Activated naive CD8-positive, alpha-beta T cell (primary cell): ENCODE data around the gene TRIM39.
A peak's percentile ranks its signal among the peaks of the same experiment; 100 is the strongest.

ENCODE experiments used
- H3K27ac Mint-ChIP-seq: one replicate; pipeline ENCODE4 v1.8.0; 2021; ENCODE audit warnings: mixed read lengths
- H3K27me3 Mint-ChIP-seq: one replicate; pipeline ENCODE4 v1.8.0; 2021; ENCODE audit warnings: mixed read lengths
- H3K36me3 Mint-ChIP-seq: one replicate; pipeline ENCODE4 v1.8.0; 2021; ENCODE audit warnings: mixed read lengths
- H3K4me1 Mint-ChIP-seq: one replicate; pipeline ENCODE4 v1.8.0; 2021; ENCODE audit warnings: low read depth, mixed read lengths
- H3K4me3 Mint-ChIP-seq: one replicate; pipeline ENCODE4 v1.8.0; 2021; ENCODE audit warnings: mild to moderate bottlenecking, mixed read lengths
- H3K9me3 Mint-ChIP-seq: one replicate; pipeline ENCODE4 v1.8.0; 2021; ENCODE audit warnings: low read depth, mixed read lengths

Gene TRIM39

DNA sequence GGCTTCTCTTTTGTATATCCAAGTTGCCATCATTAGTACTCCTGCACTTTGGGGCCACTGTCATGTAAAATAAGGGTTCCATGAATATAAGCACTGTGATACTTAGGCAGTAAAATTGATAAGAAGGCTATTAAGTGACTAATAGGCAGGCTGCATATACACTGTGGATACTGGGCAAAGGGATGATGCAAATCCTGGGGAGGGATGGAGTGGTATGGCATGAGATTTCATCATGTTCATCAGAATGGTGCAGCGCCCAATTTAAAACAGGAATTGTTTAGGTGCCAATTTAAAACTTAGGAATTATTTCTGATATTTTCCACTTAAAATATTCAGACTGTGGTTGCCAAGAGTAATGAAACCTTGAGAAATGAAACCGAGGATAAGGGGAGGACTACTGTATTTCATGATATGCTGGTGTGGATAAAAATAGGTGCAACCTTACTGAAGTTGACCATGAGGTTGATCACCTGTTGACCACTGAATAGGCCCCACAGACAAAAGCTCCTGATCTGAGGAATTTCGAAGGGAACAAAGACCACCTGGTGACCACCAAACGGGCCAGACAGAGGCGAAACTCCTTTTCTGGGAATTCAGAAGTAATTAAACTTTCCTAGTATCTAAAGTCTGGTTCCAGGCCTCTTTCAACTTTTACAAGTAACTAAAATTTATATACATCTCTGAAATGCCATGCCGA, 4.9 kb upstream of the TRIM39 start:
- peak overlapping the region; percentile 96 for H3K4me3 Mint-ChIP-seq
- H3K9me3 Mint-ChIP-seq: no peaks in the 10 kb centered on the region
- peaks cover 78% of the 10 kb centered on the region for H3K4me1 Mint-ChIP-seq
- no peaks in the 10 kb centered on the region for H3K27me3 Mint-ChIP-seq
- peaks cover 9% of the 10 kb centered on the region for H3K36me3 Mint-ChIP-seq
- H3K27ac Mint-ChIP-seq: peak overlapping the region; percentile 70

DNA sequence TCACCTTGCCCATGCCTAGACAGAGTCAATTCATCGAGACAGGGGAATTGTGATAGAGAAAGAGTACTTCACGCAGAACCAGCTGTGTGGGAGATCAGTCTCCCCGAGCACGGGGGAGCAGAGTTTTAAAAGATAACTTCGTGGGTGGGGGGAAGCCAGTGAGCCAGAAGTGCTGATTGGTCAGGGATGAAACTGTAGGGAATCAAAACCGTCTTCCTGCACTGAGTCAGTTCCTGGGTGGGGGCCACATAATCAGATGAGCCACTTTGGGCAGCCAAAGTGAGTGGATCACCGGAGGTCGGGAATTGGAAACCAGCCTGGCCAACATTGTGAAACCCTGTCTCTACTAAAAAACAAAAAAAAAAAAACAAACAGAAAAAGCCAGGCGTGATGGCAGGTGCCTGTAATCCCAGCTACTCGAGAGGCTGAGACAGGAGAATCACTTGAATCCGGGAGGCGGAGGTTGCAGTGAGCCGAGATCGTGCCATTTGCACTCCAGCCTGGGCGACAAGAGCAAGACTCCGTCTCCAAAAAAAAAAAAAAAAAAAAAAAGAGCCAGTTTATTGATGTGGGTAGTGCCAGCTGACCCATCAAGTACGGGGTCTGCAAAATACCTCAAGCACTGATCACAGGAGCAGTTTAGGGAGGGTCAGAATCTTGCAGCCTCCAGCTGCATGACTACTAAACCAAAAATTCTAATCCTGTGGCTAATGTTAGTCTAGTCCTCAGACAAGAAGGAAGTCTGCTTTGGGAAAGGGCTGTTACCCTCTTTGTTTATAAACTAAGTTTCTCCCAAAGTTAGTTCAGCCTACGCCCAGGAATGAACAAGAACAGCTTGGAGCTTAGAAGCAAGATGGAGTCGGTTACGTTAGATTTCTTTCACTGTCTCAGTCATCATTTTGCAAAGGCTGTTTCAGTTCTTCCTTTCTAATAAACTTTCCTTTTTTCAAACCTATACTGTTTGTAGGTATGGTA, 3.9 kb upstream of the TRIM39 start:
- Mint-ChIP-seq H3K27ac (peak overlapping the region; percentile 70), H3K36me3 (peaks cover 9% of the 10 kb centered on the region), H3K9me3 (no peaks in the 10 kb centered on the region), H3K4me1 (peaks cover 79% of the 10 kb centered on the region), H3K4me3 (peak overlapping the region; percentile 96), H3K27me3 (no peaks in the 10 kb centered on the region)

GRCh38 chr6:30323806-30324205, 2.9 kb upstream of the TRIM39 start:
- Mint-ChIP-seq H3K4me1 (peaks cover 78% of the 10 kb centered on the region), H3K36me3 (peaks cover 6% of the 10 kb centered on the region), H3K9me3 (no peaks in the 10 kb centered on the region), H3K4me3 (peak overlapping the region; percentile 96), H3K27ac (peak overlapping the region; percentile 58), H3K27me3 (no peaks in the 10 kb centered on the region)

DNA sequence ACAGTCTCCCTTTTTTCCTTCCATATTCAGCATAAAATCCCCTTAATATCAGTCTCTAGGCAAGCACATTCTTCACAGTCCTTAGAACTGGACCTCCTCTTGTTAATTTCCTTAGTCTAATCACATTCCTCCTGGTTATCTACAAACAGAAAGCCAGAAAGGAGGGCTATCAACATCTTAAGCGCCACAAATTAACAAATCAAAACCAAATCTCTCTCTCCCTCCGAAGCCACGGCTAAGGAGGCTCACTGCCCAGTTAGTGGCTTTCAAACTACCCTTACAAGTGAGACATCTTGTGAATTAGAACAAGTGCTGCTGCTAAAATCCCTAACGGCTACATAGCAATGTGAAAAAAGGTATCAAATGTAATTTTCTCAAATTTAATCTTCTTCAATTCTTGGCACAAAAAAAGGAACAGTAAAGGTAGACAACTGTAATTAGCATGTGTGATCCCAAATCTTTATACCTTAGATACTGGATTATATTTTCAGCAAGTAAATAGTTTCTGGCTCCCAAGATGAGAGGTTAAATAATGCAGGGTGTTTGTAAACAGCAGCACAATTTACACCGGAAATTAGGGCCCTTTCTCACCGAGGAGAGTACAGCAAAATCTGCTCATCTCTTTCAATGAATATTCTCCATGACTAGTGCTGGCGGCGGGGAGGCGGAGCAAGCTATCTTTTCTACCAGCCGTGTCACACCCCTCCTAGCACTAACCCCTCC, 1.4 kb upstream of the TRIM39 start:
- Mint-ChIP-seq H3K27me3 (no peaks in the 10 kb centered on the region), H3K36me3 (peaks cover 12% of the 10 kb centered on the region), H3K27ac (peak overlapping the region; percentile 99), H3K4me3 (peak overlapping the region; percentile 96), H3K4me1 (peaks cover 69% of the 10 kb centered on the region), H3K9me3 (no peaks in the 10 kb centered on the region)

DNA sequence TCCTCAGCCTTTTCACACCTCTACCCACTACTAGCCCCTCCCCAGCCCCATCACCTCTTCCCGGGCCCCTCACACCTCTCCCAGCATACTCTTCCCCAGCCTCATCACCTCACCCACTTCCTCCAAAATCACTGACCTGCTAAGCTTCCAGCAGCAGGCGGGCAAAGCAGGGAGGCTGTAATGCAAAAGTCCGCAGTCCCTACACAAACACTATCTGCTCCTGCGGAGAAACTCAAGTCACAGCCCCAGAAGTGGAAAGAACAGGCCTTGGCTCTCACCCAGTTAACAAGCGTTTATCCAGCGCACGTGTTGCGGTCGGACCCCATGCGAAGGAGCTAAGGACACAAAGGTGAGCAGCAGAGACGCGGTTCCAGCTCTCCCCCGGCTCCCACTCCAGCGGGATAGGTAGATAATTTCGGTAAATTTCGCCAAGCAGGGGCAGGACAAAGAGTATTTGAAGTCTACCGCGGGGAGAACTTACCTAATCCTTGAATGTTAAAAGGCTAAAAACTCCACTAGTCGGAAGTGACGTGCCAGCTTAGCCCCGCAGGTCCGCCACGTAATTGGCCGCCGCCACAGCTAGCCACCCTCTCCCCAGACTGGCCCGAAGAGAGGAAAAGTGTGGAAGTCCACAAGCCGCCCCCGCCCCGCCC, 728 bp upstream of the TRIM39 start:
- no peaks in the 10 kb centered on the region for H3K9me3 Mint-ChIP-seq
- peak overlapping the region; percentile 96 for H3K4me3 Mint-ChIP-seq
- peak overlapping the region; percentile 99 for H3K27ac Mint-ChIP-seq
- peaks cover 64% of the 10 kb centered on the region for H3K4me1 Mint-ChIP-seq
- H3K36me3 Mint-ChIP-seq: peaks cover 13% of the 10 kb centered on the region
- no peaks in the 10 kb centered on the region for H3K27me3 Mint-ChIP-seq

GRCh38 chr6:30327232-30327746, 562 bp downstream of the TRIM39 start:
- H3K36me3 Mint-ChIP-seq: peaks cover 16% of the 10 kb centered on the region
- H3K4me1 Mint-ChIP-seq: peaks cover 52% of the 10 kb centered on the region
- H3K27ac Mint-ChIP-seq: peak overlapping the region; percentile 94
- no peaks in the 10 kb centered on the region for H3K9me3 Mint-ChIP-seq
- H3K4me3 Mint-ChIP-seq: peak overlapping the region; percentile 96
- no peaks in the 10 kb centered on the region for H3K27me3 Mint-ChIP-seq

- Mint-ChIP-seq H3K27me3 (no peaks in the 10 kb centered on the region), H3K27ac (no peak overlapping the region), H3K9me3 (no peaks in the 10 kb centered on the region), H3K36me3 (peaks cover 12% of the 10 kb centered on the region), H3K4me3 (peak overlapping the region; percentile 96), H3K4me1 (peaks cover 40% of the 10 kb centered on the region)
These were observed 1.7 kb downstream of the TRIM39 start for GRCh38 chr6:30328397-30328796.

GRCh38 chr6:30329331-30329730, 2.6 kb downstream of the TRIM39 start:
- no peaks in the 10 kb centered on the region for H3K27me3 Mint-ChIP-seq
- H3K4me1 Mint-ChIP-seq: peaks cover 31% of the 10 kb centered on the region
- no peak overlapping the region for H3K27ac Mint-ChIP-seq
- H3K36me3 Mint-ChIP-seq: peaks cover 12% of the 10 kb centered on the region
- H3K4me3 Mint-ChIP-seq: no peak overlapping the region
- no peaks in the 10 kb centered on the region for H3K9me3 Mint-ChIP-seq

GRCh38 chr6:30331981-30332380, 5.3 kb downstream of the TRIM39 start:
- no peaks in the 10 kb centered on the region for H3K27me3 Mint-ChIP-seq
- peaks cover 18% of the 10 kb centered on the region for H3K4me1 Mint-ChIP-seq
- H3K4me3 Mint-ChIP-seq: no peak overlapping the region
- H3K27ac Mint-ChIP-seq: no peak overlapping the region
- no peaks in the 10 kb centered on the region for H3K9me3 Mint-ChIP-seq
- peaks cover 18% of the 10 kb centered on the region for H3K36me3 Mint-ChIP-seq

DNA sequence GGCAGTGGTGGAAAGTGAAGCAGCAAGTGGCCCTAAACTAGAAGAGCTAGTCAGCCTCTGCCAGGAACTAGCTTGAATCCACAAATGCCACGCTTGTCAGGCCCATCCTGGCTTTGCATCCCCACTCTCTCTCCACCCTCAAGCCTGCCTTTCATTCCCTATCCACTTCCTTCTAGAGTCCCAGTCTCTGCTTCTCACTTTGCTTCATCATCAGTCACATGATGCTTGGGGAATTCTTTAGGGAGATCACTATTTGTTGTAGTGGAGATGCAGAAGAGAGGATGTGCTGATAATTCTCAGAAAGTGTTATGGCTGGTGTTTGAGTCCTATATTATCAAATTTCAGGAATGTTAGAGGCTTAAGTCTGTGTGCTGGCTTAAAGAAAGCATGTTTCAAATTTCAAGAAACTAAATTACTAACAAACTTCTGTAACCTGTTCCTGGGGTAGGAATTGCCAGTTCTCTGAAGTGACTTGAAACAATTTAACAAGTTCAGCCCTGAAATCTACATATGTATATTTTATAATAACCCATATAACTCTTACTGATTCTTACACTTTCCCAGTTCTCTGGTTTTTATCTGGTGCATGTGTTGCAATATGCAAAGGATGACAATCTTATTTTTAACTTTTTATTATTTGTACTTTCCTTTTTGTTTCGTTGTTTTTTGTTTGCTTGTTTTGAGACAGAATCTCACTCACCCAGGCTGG, 7.5 kb downstream of the TRIM39 start:
- H3K4me3 Mint-ChIP-seq: no peak overlapping the region
- no peak overlapping the region for H3K27ac Mint-ChIP-seq
- H3K4me1 Mint-ChIP-seq: no peaks in the 10 kb centered on the region
- no peaks in the 10 kb centered on the region for H3K27me3 Mint-ChIP-seq
- peaks cover 15% of the 10 kb centered on the region for H3K36me3 Mint-ChIP-seq
- no peaks in the 10 kb centered on the region for H3K9me3 Mint-ChIP-seq

DNA sequence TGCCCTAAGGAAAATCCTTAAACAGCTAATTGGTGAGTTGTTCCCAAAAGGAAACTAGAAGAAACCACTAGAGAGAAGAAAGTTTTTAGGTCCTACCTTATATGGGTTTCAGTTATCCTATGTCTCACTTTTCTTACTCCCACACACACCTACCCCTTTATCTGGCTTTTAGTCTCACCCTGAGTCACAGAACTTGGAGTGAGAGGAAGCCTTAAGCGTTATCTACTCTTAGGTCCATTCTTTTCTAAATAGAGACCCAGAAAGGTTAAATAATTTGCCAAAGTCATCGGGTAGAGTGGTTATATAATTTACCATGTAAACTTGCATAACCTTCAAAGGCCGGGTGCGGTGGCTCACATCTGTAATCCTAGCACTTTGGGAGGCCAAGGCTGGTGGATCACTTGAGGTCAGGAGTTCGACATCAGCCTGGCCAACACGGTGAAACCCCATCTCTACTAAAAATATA, 13.9 kb downstream of the TRIM39 start:
- peaks cover 9% of the 10 kb centered on the region for H3K4me1 Mint-ChIP-seq
- H3K27me3 Mint-ChIP-seq: no peaks in the 10 kb centered on the region
- no peak overlapping the region for H3K4me3 Mint-ChIP-seq
- no peak overlapping the region for H3K27ac Mint-ChIP-seq
- no peaks in the 10 kb centered on the region for H3K9me3 Mint-ChIP-seq
- H3K36me3 Mint-ChIP-seq: peaks cover 5% of the 10 kb centered on the region

GRCh38 chr6:30341218-30341617, 14.5 kb downstream of the TRIM39 start:
- H3K36me3 Mint-ChIP-seq: peaks cover 5% of the 10 kb centered on the region
- H3K4me1 Mint-ChIP-seq: peaks cover 15% of the 10 kb centered on the region
- H3K9me3 Mint-ChIP-seq: no peaks in the 10 kb centered on the region
- H3K4me3 Mint-ChIP-seq: no peak overlapping the region
- H3K27me3 Mint-ChIP-seq: no peaks in the 10 kb centered on the region
- H3K27ac Mint-ChIP-seq: no peak overlapping the region

DNA sequence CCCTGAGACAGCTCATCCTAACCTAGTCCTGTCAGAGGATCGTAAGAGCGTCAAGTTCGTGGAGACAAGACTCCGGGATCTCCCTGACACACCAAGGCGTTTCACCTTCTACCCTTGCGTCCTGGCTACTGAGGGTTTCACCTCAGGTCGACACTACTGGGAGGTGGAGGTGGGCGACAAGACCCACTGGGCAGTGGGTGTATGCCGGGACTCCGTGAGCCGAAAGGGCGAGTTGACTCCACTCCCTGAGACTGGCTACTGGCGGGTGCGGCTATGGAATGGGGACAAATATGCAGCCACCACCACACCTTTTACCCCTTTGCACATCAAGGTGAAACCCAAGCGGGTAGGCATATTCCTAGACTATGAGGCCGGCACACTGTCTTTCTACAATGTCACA, 15.0 kb downstream of the TRIM39 start:
- peaks cover 16% of the 10 kb centered on the region for H3K4me1 Mint-ChIP-seq
- no peak overlapping the region for H3K4me3 Mint-ChIP-seq
- no peak overlapping the region for H3K27ac Mint-ChIP-seq
- H3K27me3 Mint-ChIP-seq: no peaks in the 10 kb centered on the region
- H3K36me3 Mint-ChIP-seq: peaks cover 4% of the 10 kb centered on the region
- H3K9me3 Mint-ChIP-seq: no peaks in the 10 kb centered on the region
